RWPE1 (cell line): ENCODE results near the gene PPA1.
"Not testable (repeated sequence)": the region's sequence is repeated elsewhere in the genome, so short reads cannot be mapped to it uniquely, and the experiment has no call there.

Source experiments
- CTCF ChIA-PET: fragments of 350-600 bp; sonication (Branson Sonifier 250); formaldehyde crosslinking; extraction: SDS; loops from one replicate; lab custom pipeline; 2021; lab: Yijun Ruan, JAX
- POLR2A ChIA-PET: fragments of 400-600 bp; formaldehyde crosslinking; extraction: SDS; loops from one replicate; lab custom pipeline; 2020; ENCODE audit warnings: antibody characterized with exemption; ENCODE audit not compliant: low non-redundant PET; lab: Yijun Ruan, JAX
- DNase-seq: peaks from one replicate; pipeline ENCODE4 v3.0.0; 2012; ENCODE audit warnings: low spot score
- H3K27ac ChIP-seq: fragments of 450-650 bp; 2 replicates; pipeline ENCODE4 v1.5.1; 2017
- TF ChIP-seq, protein P1 (sequence below): fragments of 450-650 bp; conservative IDR thresholded peaks from 2 replicates; pipeline ENCODE4 v1.5.1; 2017; ENCODE audit warnings: low read depth, mild to moderate bottlenecking

The PPA1 gene

GRCh38 chr10:70241081-70241480 is 7.9 kb upstream of the PPA1 start:
- POLR2A ChIA-PET = no interaction called here
- CTCF ChIA-PET = no interaction called here
- no peak overlapping the region for H3K27ac ChIP-seq
- TF ChIP-seq, protein P1, sequence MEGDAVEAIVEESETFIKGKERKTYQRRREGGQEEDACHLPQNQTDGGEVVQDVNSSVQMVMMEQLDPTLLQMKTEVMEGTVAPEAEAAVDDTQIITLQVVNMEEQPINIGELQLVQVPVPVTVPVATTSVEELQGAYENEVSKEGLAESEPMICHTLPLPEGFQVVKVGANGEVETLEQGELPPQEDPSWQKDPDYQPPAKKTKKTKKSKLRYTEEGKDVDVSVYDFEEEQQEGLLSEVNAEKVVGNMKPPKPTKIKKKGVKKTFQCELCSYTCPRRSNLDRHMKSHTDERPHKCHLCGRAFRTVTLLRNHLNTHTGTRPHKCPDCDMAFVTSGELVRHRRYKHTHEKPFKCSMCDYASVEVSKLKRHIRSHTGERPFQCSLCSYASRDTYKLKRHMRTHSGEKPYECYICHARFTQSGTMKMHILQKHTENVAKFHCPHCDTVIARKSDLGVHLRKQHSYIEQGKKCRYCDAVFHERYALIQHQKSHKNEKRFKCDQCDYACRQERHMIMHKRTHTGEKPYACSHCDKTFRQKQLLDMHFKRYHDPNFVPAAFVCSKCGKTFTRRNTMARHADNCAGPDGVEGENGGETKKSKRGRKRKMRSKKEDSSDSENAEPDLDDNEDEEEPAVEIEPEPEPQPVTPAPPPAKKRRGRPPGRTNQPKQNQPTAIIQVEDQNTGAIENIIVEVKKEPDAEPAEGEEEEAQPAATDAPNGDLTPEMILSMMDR = no peak
- no peak for DNase-seq

- POLR2A ChIA-PET = not testable (repeated sequence)
- CTCF ChIA-PET = interaction anchor here (0.7 kb wide), 1 partner anchor 27 kb away, joined by 4 read pairs; no protein-coding TSS in a partner anchor
These were observed 6.8 kb upstream of the PPA1 start for GRCh38 chr10:70239986-70240385.

GRCh38 chr10:70239077-70239976 is 6.1 kb upstream of the PPA1 start:
- DNase-seq, H3K27ac ChIP-seq, CTCF ChIA-PET, POLR2A ChIA-PET: not testable (repeated sequence)

More at GRCh38 chr10:70239986-70240385, 6.8 kb upstream of the PPA1 start:
- DNase-seq, H3K27ac ChIP-seq: not testable (repeated sequence)

DNA sequence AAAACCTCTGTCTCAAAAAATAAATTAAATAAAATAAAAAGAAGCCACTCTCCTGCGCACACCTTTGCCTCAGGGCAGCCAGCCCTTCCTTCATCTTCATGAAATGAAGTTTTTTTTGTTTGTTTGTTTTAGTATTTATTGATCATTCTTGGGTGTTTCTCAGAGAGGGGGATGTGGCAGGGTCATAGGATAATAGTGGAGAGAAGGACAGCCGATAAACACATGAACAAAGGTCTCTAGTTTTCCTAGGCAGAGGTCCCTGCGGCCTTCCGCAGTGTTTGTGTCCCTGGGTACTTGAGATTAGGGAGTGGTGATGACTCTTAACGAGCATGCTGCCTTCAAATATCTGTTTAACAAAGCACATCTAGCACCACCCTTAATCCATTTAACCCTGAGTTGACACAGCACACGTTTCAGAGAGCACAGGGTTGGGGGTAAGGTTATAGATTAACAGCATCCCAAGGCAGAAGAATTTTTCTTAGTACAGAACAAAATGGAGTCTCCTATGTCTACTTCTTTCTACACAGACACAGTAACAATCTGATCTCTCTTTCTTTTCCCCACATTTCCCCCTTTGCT is 4.8 kb upstream of the PPA1 start:
- H3K27ac ChIP-seq, DNase-seq, POLR2A ChIA-PET, CTCF ChIA-PET: not testable (repeated sequence)

DNA sequence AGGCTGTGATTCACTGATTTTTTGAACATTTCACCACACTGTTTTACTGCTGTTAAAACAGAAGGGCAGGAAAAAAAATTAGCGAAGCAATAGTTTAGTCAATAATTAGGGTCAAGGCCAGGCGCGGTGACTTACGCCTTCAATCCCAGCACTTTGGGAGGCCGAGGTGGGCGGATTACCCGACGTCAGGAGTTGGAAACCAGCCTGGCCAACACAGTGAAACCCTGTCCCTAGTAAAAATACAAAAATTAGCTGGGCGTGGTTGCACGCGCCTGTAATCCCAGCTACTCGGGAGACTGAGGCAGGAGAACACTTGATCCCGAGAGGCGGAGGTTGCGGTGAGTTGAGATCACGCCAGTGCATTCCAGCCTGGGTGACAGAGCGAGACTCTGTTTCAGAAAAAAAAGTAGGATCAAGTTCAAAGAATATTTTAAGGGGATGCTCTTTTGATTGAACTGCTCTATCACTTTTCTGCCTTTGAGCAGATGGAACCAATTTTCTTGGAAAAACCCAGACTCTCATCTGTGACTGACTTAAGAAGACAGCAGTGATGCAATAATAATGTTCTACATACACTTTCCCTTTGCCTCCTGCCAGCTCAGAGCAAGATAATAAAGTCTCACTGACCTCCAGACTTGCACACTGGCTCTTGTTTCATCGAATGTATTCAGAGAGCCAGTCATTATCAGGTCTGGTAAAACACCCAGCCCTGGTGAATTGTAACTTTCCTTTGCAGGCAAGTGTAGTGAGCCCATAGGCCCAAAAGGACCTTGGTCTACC is 1.6 kb upstream of the PPA1 start:
- POLR2A ChIA-PET = no interaction called here
- H3K27ac ChIP-seq = no peak overlapping the region
- CTCF ChIA-PET = no interaction called here
- TF ChIP-seq, protein P1 = no peak
- DNase-seq = no peak

- ChIA-PET CTCF (interaction anchor here (0.8 to 2.8 kb wide), 2 partner anchors 113 to 131 kb away, joined by 6 to 12 read pairs; no protein-coding TSS in a partner anchor), POLR2A (interaction anchor here (0.9 kb wide), 1 partner anchor 9 kb away, joined by 3 read pairs; no protein-coding TSS in a partner anchor)
- TF ChIP-seq, protein P1 = no peak; the same call in 1 of the 2 replicates
- peak overlapping the region; percentile 78 for H3K27ac ChIP-seq
- DNase-seq = no peak
These were observed 691 bp upstream of the PPA1 start for GRCh38 chr10:70233939-70234300.

- TF ChIP-seq, protein P1 = no peak
- CTCF ChIA-PET = interaction anchor here (0.5 to 2.8 kb wide), 5 partner anchors 41 to 596 kb away, joined by 3 to 12 read pairs (median 5); no protein-coding TSS in a partner anchor
- DNase-seq = no peak
- POLR2A ChIA-PET = no interaction called here
- peak overlapping the region; percentile 78 for H3K27ac ChIP-seq
These were observed 445 bp downstream of the PPA1 start for GRCh38 chr10:70232859-70233108.
